ENCODE data around the gene GFY. TPM values are rescaled to one million over a fixed set of nuclear protein-coding genes. Genes with fewer than 3 reads are reported as not detected.

GFY gene
- total and polyA plus RNA-seq, 10 of the 15 experiments (the other 5 are each of a cell fraction or from before 2014, with no cell fraction given), result 0.05 TPM; not detected in 9

GRCh38 chr19:49453757-49454240, 28.6 kb downstream of the GFY start (continued):
- TF ChIP-seq ZSCAN29 (IDR thresholded peaks at IDR 0.05) (no peak), ZBTB33 (IDR thresholded peaks at IDR 0.05) (no peak), STAT3 (IDR thresholded peaks at IDR 0.05; ENCODE audit: low read depth, low read length) (no peak), CREM (IDR thresholded peaks at IDR 0.05; ENCODE audit: low read depth) (0 out of 2 replicates have a peak, but pooled peaks have one; percentile 18), ZNF274 (IDR thresholded peaks at IDR 0.05; ENCODE audit: insufficient read depth, insufficient read length) (no peak), STAT1 (conservative IDR thresholded peaks at IDR 0.05) (no peak), HSF1 (IDR thresholded peaks at IDR 0.05; ENCODE audit: low read depth, low read length) (no peak), WRNIP1 (IDR thresholded peaks at IDR 0.05; ENCODE audit: borderline replicate concordance, low read depth, low read length) (no peak), SMARCA5 (IDR thresholded peaks at IDR 0.05) (0 out of 2 replicates have a peak, but pooled peaks have one; percentile 6), SMAD1 (IDR thresholded peaks at IDR 0.05; ENCODE audit: low read depth, partially characterized antibody) (peak; percentile 25), MEF2B (IDR thresholded peaks at IDR 0.05; ENCODE audit: partially characterized antibody, poor library complexity, severe bottlenecking) (peak; percentile 57), PAX5 (IDR thresholded peaks at IDR 0.05; ENCODE audit: borderline replicate concordance, low read depth, low read length) (no peak), BHLHE40 (IDR thresholded peaks at IDR 0.05; ENCODE audit: borderline replicate concordance in 1 of 2, low read depth in 2 of 2, low read length in 1 of 2) (no peak), NKRF (conservative IDR thresholded peaks at IDR 0.05) (no peak), SMC3 (IDR thresholded peaks at IDR 0.05; ENCODE audit: borderline replicate concordance, low read length) (no peak), SKIL (IDR thresholded peaks at IDR 0.05; ENCODE audit: low read depth, poor library complexity, severe bottlenecking) (no peak), MTA3 (IDR thresholded peaks at IDR 0.05; ENCODE audit: borderline replicate concordance, low read length) (0 out of 2 replicates have a peak, but pooled peaks have one; percentile 35), NBN (IDR thresholded peaks at IDR 0.05) (0 out of 2 replicates have a peak, but pooled peaks have one; percentile 76), NFIC (IDR thresholded peaks at IDR 0.05; ENCODE audit: low read depth, low read length) (peak; percentile 50; the same call in 1 of the 2 replicates), E2F4 (IDR thresholded peaks at IDR 0.05; ENCODE audit: low read depth, low read length) (no peak), IRF4 (IDR thresholded peaks at IDR 0.05; ENCODE audit: low read depth, low read length) (no peak), KLF5 (IDR thresholded peaks at IDR 0.05; ENCODE audit: partially characterized antibody) (no peak), BACH1 (IDR thresholded peaks at IDR 0.05; ENCODE audit: borderline replicate concordance) (no peak), ATF7 (IDR thresholded peaks at IDR 0.05; ENCODE audit: low read depth) (peak; percentile 80)

Measured in GM12878 (cell line).